GM12874 (cell line): ENCODE measurements around the gene PTPRG.

Source experiments
- TF ChIP-seq, protein P1 (sequence below): IDR thresholded peaks from 2 replicates; pipeline ENCODE4 v1.5.1; 2011; ENCODE audit warnings: low read depth, mild to moderate bottlenecking, control low read depth, low read length, moderate library complexity; ENCODE audit not compliant: insufficient read depth

The PTPRG gene

DNA sequence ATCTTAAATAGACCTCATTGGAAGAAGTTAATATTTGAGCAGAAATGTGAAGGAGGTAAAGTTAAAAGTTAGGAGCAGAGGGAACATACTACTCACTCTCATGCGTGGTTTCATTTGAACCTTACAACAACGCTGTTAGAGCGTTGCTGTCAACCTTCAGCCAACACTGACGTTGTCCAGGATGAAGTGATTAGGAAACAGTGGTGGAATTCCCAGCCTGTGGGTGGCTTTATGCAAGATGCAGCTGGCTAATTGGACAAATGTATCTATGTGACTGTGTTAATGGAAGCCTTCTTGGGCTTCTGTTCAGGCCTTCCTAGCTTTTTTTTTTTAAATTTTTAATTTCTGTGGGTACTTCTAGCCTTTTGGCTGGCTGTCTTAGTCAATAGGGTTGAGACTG is 40.5 kb downstream of the PTPRG start:
- TF ChIP-seq, protein P1, sequence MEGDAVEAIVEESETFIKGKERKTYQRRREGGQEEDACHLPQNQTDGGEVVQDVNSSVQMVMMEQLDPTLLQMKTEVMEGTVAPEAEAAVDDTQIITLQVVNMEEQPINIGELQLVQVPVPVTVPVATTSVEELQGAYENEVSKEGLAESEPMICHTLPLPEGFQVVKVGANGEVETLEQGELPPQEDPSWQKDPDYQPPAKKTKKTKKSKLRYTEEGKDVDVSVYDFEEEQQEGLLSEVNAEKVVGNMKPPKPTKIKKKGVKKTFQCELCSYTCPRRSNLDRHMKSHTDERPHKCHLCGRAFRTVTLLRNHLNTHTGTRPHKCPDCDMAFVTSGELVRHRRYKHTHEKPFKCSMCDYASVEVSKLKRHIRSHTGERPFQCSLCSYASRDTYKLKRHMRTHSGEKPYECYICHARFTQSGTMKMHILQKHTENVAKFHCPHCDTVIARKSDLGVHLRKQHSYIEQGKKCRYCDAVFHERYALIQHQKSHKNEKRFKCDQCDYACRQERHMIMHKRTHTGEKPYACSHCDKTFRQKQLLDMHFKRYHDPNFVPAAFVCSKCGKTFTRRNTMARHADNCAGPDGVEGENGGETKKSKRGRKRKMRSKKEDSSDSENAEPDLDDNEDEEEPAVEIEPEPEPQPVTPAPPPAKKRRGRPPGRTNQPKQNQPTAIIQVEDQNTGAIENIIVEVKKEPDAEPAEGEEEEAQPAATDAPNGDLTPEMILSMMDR, result no peak

DNA sequence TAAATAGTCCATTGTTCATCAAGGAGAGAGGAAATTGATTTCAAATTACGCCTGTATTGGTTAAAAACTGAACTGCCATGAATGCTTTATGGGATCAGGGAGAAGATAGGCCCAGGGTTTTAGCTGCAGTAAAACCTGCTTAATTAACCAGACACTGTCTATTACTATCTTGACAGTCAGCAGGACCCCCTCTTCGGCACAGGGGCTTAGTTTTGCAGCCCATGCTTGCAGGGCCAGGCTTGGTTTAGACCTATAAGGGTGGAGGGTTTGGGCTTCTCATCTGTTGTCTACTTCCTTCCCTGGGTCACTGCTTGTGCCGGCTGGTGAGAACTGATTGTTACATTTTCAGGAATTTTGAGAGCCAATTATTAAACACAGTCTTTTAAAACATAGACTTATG is 41.1 kb downstream of the PTPRG start:
- TF ChIP-seq, protein P1, result no peak

DNA sequence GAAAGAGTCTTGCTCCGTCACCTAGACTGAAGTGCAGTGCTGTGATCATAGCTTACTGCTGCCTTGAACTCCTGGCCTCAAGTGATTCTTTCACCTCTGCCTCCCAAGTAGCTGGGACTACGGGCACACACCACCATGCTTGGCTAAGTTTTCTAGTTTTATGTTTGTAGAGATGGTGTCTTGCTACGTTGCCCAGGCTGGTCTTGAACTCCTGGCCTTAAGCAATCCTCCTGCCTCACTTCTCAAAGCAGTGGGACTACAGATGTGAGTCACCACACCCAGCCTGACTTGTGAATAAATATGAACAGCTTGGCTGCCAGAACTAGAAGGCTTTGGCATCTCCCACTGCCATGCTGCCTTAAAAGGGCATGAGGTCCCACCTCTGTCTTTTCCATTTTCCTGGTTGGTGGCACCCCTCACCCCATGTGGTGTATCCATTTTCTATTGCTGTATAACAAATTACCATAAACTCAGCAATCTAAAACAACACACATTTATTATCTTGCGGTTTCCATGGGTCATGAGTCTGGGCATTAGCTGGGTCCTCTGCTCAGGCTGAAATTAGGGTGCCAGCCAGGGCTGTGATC is 44.3 kb downstream of the PTPRG start:
- TF ChIP-seq, protein P1, result no peak

DNA sequence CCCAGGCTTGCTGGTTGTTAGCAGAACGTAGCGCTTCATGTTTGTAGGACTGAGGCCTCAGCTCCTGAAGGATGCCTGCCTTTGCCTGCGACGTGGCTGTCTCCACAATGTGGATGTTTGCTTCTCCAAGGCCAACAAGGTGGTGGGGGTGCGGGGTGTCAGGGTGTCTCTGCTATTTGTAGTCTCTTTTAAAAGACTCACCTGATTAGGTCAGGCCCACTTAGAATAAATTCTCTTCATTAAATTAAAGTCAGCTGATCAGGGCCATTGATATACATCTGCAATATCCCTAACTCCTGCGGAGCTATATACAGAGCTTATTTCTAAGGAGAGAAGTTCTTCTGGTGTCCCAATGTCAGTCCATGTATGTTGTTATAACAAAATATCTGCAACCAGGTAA is 44.8 kb downstream of the PTPRG start:
- TF ChIP-seq, protein P1, result no peak

DNA sequence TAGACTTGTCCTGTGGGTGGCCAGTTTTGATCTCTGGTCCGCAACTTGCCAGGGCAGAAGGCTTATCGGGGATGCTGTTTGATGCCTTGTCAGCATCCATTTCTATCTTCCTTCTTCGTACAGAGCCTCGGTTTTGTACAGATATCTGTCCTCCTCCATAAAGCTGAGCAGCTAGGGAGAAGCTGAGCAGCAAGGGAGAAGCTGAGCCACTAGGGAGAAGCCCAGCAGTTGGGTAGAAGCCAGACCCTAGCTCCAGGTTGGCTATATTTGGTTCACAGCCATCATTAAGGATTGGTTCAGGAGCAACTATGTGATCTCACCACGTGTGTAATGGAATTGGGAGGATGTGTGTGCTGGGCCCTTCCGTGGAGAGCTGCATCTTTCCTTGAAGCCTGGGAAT is 46.7 kb downstream of the PTPRG start:
- TF ChIP-seq, protein P1, result no peak

DNA sequence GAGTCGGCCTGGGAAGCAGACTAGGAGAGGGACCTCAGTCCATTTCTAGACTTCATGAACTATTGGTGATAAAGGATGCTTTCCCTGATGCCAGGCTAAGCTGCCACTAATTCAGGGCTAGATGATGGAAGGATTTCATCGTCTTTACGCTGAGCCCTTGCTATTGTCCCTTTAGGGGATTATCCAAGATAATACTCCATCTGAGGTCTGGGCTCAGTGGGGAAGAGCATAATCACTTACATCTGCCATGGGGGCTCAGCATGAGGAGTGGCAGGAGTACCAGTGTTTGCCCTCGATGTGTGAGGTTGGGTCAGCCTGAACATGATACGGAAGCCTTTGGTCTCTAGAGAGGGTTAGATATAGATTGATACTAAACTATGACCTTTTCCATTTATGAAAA is 47.3 kb downstream of the PTPRG start:
- TF ChIP-seq, protein P1, result no peak

DNA sequence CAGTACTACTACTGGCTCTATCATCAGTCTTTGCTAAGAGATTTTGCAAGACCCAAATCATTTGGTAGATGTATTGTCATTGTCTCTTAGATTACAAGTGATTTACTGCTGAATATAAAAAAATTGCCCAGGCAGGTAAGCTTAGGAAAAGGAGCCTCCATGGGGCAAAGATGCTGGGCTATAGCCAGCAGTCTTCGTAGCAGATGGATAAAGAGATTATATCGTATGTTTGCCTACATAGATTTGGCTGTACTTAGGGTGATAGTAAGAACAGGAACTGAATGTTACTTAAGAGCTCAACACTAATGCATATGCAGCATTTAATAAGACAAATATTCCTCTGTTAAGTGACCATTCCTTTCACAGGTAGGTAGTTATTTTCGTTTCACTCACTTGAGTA is 48.9 kb downstream of the PTPRG start:
- TF ChIP-seq, protein P1, result no peak
